ENCODE results near the gene CD247.

CD247 gene

DNA sequence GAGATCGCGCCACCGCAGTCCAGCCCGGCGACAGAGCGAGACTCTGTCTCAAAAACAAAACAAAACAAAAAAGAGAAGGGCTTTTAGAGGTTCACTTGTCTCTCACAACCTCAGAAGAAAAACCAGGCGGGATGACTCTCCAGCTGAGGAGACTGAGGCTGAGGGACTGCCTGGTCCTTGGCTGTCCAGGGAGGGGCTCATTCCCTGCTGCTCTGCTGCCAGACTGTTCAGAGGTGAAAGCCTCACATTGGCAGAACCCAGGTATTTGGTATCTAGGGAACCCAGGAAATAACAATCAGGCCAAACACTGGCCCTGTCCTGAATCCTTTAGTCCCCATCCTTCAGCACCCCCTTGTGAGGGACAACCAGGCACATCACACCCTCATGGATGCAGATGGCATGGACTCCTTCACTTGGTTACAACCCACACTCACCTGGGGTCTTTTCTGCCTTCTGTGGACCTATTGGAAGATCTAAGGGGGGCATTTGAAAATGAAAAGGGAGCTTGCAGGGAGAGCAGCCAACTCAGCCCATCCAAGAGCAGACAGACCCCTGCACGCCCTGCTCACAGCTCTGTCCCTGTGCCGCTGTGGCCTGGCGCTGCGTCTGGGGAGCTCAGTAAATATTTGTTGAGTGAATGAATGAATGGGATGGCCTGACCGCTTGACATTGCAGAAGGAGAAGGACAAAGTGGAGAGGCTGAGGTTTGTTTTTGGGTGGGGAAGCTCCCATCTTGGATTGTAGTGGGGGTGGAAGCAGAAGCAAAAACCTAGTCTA is 33.4 kb downstream of the CD247 start:
- Histone ChIP-seq H3K9ac (ENCODE audit: low read length) (no peak overlapping the region), H3K4me1 (ENCODE audit: control insufficient read depth, insufficient read depth, low read length) (peaks cover 29% of the 10 kb centered on the region), H3K4me3 (ENCODE audit: low read depth, low read length) (no peak overlapping the region), H3K9me3 (ENCODE audit: control insufficient read depth, insufficient read depth, low read depth, low read length) (no peaks in the 10 kb centered on the region), H3K27ac (ENCODE audit: low read depth, low read length) (no peak overlapping the region), H3K27me3 (ENCODE audit: control insufficient read depth, insufficient read depth, low read length) (no peaks in the 10 kb centered on the region), H3K36me3 (ENCODE audit: control insufficient read depth, insufficient read depth, low read length) (no peaks in the 10 kb centered on the region)

- no peak overlapping the region for H3K9ac ChIP-seq (ENCODE audit: low read length)
- H3K9me3 ChIP-seq (ENCODE audit: control insufficient read depth, insufficient read depth, low read depth, low read length) = no peaks in the 10 kb centered on the region
- H3K36me3 ChIP-seq (ENCODE audit: control insufficient read depth, insufficient read depth, low read length) = no peaks in the 10 kb centered on the region
- peaks cover 17% of the 10 kb centered on the region for H3K4me1 ChIP-seq (ENCODE audit: control insufficient read depth, insufficient read depth, low read length)
- H3K27ac ChIP-seq (ENCODE audit: low read depth, low read length) = no peak overlapping the region
- no peak overlapping the region for H3K4me3 ChIP-seq (ENCODE audit: low read depth, low read length)
- no peaks in the 10 kb centered on the region for H3K27me3 ChIP-seq (ENCODE audit: control insufficient read depth, insufficient read depth, low read length)
Observed at GRCh38 chr1:167483790-167484189, 34.5 kb downstream of the CD247 start.

- H3K4me3 ChIP-seq (ENCODE audit: low read depth, low read length) = no peak overlapping the region
- no peaks in the 10 kb centered on the region for H3K27me3 ChIP-seq (ENCODE audit: control insufficient read depth, insufficient read depth, low read length)
- no peak overlapping the region for H3K9ac ChIP-seq (ENCODE audit: low read length)
- H3K9me3 ChIP-seq (ENCODE audit: control insufficient read depth, insufficient read depth, low read depth, low read length) = no peaks in the 10 kb centered on the region
- no peak overlapping the region for H3K27ac ChIP-seq (ENCODE audit: low read depth, low read length)
- H3K4me1 ChIP-seq (ENCODE audit: control insufficient read depth, insufficient read depth, low read length) = peaks cover 10% of the 10 kb centered on the region; the same call in 1 of the 2 replicates
- H3K36me3 ChIP-seq (ENCODE audit: control insufficient read depth, insufficient read depth, low read length) = no peaks in the 10 kb centered on the region
Observed at GRCh38 chr1:167482184-167482583, 36.1 kb downstream of the CD247 start.

- no peaks in the 10 kb centered on the region for H3K27me3 ChIP-seq (ENCODE audit: control insufficient read depth, insufficient read depth, low read length)
- no peaks in the 10 kb centered on the region for H3K36me3 ChIP-seq (ENCODE audit: control insufficient read depth, insufficient read depth, low read length)
- no peaks in the 10 kb centered on the region; the same call in 1 of the 2 replicates for H3K4me1 ChIP-seq (ENCODE audit: control insufficient read depth, insufficient read depth, low read length)
- H3K27ac ChIP-seq (ENCODE audit: low read depth, low read length) = no peak overlapping the region
- H3K4me3 ChIP-seq (ENCODE audit: low read depth, low read length) = no peak overlapping the region
- no peaks in the 10 kb centered on the region for H3K9me3 ChIP-seq (ENCODE audit: control insufficient read depth, insufficient read depth, low read depth, low read length)
- no peak overlapping the region for H3K9ac ChIP-seq (ENCODE audit: low read length)
Observed at GRCh38 chr1:167479331-167479979, 38.9 kb downstream of the CD247 start.

- Histone ChIP-seq H3K4me1 (ENCODE audit: control insufficient read depth, insufficient read depth, low read length) (peaks cover 13% of the 10 kb centered on the region), H3K4me3 (ENCODE audit: low read depth, low read length) (no peak overlapping the region)
Observed at GRCh38 chr1:167477986-167478385, 40.3 kb downstream of the CD247 start.

DNA sequence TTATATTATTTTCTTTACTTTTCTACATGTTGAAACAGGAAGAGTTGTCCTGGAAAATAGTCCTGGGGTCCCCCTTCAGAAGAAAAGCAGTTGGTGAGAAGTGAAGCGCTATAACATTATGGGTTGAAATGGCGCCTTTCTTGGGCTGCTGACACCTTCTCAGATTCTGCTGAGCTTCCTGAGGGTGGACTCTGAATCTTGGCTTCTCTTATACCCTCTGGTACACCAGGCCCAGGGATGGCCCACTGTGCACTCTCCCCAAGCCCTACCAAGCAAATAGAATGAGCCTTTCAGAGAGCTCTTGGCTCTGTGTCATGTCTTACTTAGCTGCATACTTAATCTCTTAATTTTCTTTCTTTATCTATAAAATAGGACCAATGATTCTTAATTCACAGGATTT is 42.3 kb downstream of the CD247 start:
- H3K27me3 ChIP-seq (ENCODE audit: control insufficient read depth, insufficient read depth, low read length) = no peaks in the 10 kb centered on the region
- no peaks in the 10 kb centered on the region for H3K9me3 ChIP-seq (ENCODE audit: control insufficient read depth, insufficient read depth, low read depth, low read length)
- H3K9ac ChIP-seq (ENCODE audit: low read length) = no peak overlapping the region
- no peaks in the 10 kb centered on the region for H3K36me3 ChIP-seq (ENCODE audit: control insufficient read depth, insufficient read depth, low read length)
- no peak overlapping the region for H3K27ac ChIP-seq (ENCODE audit: low read depth, low read length)
- no peak overlapping the region for H3K4me3 ChIP-seq (ENCODE audit: low read depth, low read length)
- H3K4me1 ChIP-seq (ENCODE audit: control insufficient read depth, insufficient read depth, low read length) = peaks cover 16% of the 10 kb centered on the region

More at GRCh38 chr1:167477986-167478385, 40.3 kb downstream of the CD247 start:
- Histone ChIP-seq H3K9me3 (ENCODE audit: control insufficient read depth, insufficient read depth, low read depth, low read length) (no peaks in the 10 kb centered on the region), H3K27ac (ENCODE audit: low read depth, low read length) (no peak overlapping the region), H3K27me3 (ENCODE audit: control insufficient read depth, insufficient read depth, low read length) (no peaks in the 10 kb centered on the region), H3K36me3 (ENCODE audit: control insufficient read depth, insufficient read depth, low read length) (no peaks in the 10 kb centered on the region), H3K9ac (ENCODE audit: low read length) (no peak overlapping the region)

GRCh38 chr1:167474191-167474641 is 44.1 kb downstream of the CD247 start:
- no peak overlapping the region for H3K4me3 ChIP-seq (ENCODE audit: low read depth, low read length)
- peaks cover 16% of the 10 kb centered on the region for H3K4me1 ChIP-seq (ENCODE audit: control insufficient read depth, insufficient read depth, low read length)
- no peaks in the 10 kb centered on the region for H3K27me3 ChIP-seq (ENCODE audit: control insufficient read depth, insufficient read depth, low read length)
- no peak overlapping the region for H3K27ac ChIP-seq (ENCODE audit: low read depth, low read length)
- no peaks in the 10 kb centered on the region for H3K36me3 ChIP-seq (ENCODE audit: control insufficient read depth, insufficient read depth, low read length)
- H3K9me3 ChIP-seq (ENCODE audit: control insufficient read depth, insufficient read depth, low read depth, low read length) = no peaks in the 10 kb centered on the region
- H3K9ac ChIP-seq (ENCODE audit: low read length) = no peak overlapping the region

GRCh38 chr1:167473761-167474160 is 44.6 kb downstream of the CD247 start:
- H3K4me1 ChIP-seq (ENCODE audit: control insufficient read depth, insufficient read depth, low read length) = peaks cover 16% of the 10 kb centered on the region
- H3K27me3 ChIP-seq (ENCODE audit: control insufficient read depth, insufficient read depth, low read length) = no peaks in the 10 kb centered on the region
- H3K27ac ChIP-seq (ENCODE audit: low read depth, low read length) = no peak overlapping the region
- H3K4me3 ChIP-seq (ENCODE audit: low read depth, low read length) = no peak overlapping the region
- no peak overlapping the region for H3K9ac ChIP-seq (ENCODE audit: low read length)
- H3K9me3 ChIP-seq (ENCODE audit: control insufficient read depth, insufficient read depth, low read depth, low read length) = no peaks in the 10 kb centered on the region
- H3K36me3 ChIP-seq (ENCODE audit: control insufficient read depth, insufficient read depth, low read length) = no peaks in the 10 kb centered on the region

DNA sequence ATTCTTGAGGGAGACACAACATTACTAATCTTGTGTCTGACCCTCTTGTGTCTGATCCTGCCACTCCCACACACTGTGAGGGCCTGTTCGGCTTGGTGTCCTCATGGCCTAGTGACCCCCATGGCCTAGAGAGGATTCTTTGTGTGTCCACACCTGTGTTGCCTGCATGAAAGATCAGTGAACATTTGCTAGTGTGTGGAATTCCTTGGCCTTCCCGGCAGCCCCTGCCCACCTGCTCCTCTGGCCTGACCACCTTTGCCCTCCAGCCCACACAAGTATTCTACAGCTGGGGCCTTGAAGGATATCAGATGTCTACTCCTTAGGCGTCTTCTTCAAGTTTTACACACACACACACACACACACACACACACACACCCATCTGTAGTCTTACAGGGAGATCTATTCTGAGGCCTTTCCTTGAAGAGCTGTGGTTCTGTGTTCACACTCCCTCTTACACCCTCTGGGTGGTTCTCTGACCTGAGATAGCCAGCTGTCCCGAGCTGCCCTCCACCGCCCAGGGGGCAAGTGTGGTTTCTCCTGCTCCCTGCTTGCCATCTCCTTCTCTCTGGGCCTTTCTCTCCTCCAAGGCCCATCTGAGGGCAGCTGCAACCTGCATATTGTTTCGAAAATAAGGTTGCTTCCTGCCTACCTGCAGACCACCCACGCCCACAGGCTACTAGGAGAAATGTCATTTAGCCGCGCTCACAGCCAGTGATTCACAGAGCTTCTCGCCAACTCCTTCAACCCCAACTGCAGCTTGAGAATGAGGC is 45.4 kb downstream of the CD247 start:
- Histone ChIP-seq H3K9ac (ENCODE audit: low read length) (no peak overlapping the region), H3K27ac (ENCODE audit: low read depth, low read length) (no peak overlapping the region), H3K27me3 (ENCODE audit: control insufficient read depth, insufficient read depth, low read length) (no peaks in the 10 kb centered on the region), H3K4me3 (ENCODE audit: low read depth, low read length) (no peak overlapping the region), H3K9me3 (ENCODE audit: control insufficient read depth, insufficient read depth, low read depth, low read length) (no peaks in the 10 kb centered on the region), H3K36me3 (ENCODE audit: control insufficient read depth, insufficient read depth, low read length) (no peaks in the 10 kb centered on the region), H3K4me1 (ENCODE audit: control insufficient read depth, insufficient read depth, low read length) (peaks cover 16% of the 10 kb centered on the region)

- Histone ChIP-seq H3K36me3 (ENCODE audit: control insufficient read depth, insufficient read depth, low read length) (no peaks in the 10 kb centered on the region), H3K4me1 (ENCODE audit: control insufficient read depth, insufficient read depth, low read length) (peaks cover 27% of the 10 kb centered on the region), H3K27me3 (ENCODE audit: control insufficient read depth, insufficient read depth, low read length) (no peaks in the 10 kb centered on the region), H3K9ac (ENCODE audit: low read length) (no peak overlapping the region), H3K9me3 (ENCODE audit: control insufficient read depth, insufficient read depth, low read depth, low read length) (no peaks in the 10 kb centered on the region), H3K27ac (ENCODE audit: low read depth, low read length) (no peak overlapping the region), H3K4me3 (ENCODE audit: low read depth, low read length) (no peak overlapping the region)
Observed at GRCh38 chr1:167471568-167471967, 46.8 kb downstream of the CD247 start.

Measured in HUES6 (cell line).